SK-N-SH treated with all-trans-retinoic acid at 6 μM for 48 hours (cell line): ENCODE data around the gene CSF3R.

ENCODE experiments used
- ARNTL ChIP-seq: fragments of 450-650 bp; formaldehyde crosslinking; IDR thresholded peaks from 2 replicates; pipeline ENCODE4 v1.5.0; 2020; ENCODE audit warnings: low read depth, mild to moderate bottlenecking, moderate library complexity, borderline replicate concordance
- BACH2 ChIP-seq: fragments of 250-450 bp; sonication (Bioruptor Pico); IDR thresholded peaks from 2 replicates; pipeline ENCODE4 v1.9.0; 2021; ENCODE audit warnings: mild to moderate bottlenecking, borderline replicate concordance
- GLIS3 ChIP-seq: fragments of 250-450 bp; sonication (Bioruptor Pico); IDR thresholded peaks from 2 replicates; pipeline ENCODE4 v1.5.0; 2020; ENCODE audit warnings: mild to moderate bottlenecking, moderate library complexity
- PATZ1 ChIP-seq: fragments of 250-450 bp; sonication (Bioruptor Pico); IDR thresholded peaks from 2 replicates; pipeline ENCODE4 v1.8.0; 2020; ENCODE audit warnings: mild to moderate bottlenecking, moderate library complexity, borderline replicate concordance
- SNAI2 ChIP-seq: fragments of 250-450 bp; sonication (Bioruptor Pico); IDR thresholded peaks from 2 replicates; pipeline ENCODE4 v1.5.0; 2020; ENCODE audit warnings: mild to moderate bottlenecking, moderate library complexity
- ZFP30 ChIP-seq: fragments of 450-650 bp; formaldehyde crosslinking; IDR thresholded peaks from 2 replicates; pipeline ENCODE4 v1.5.0; 2022; ENCODE audit warnings: mild to moderate bottlenecking, moderate library complexity
- ZNF8 ChIP-seq: fragments of 450-650 bp; formaldehyde crosslinking; IDR thresholded peaks from 2 replicates; pipeline ENCODE4 v1.5.0; 2020; ENCODE audit warnings: mild to moderate bottlenecking, moderate library complexity

GRCh38 chr1:36419569-36419968 lies 63.1 kb downstream of the CSF3R start:
- no peak for TF ChIP-seq ARNTL
- no peak for TF ChIP-seq ZNF8 (CRISPR knock-in tag)
- no peak for TF ChIP-seq ZFP30 (CRISPR knock-in tag)
- no peak for TF ChIP-seq PATZ1 (CRISPR knock-in tag)
- TF ChIP-seq GLIS3 (CRISPR knock-in tag) = no peak
- no peak for TF ChIP-seq SNAI2 (CRISPR knock-in tag)
- TF ChIP-seq BACH2 (CRISPR knock-in tag) = no peak
